ENCODE results near the gene UGT1A5. TPM values are rescaled to one million over a fixed set of nuclear protein-coding genes. Genes with fewer than 3 reads are reported as not detected.

UGT1A5 gene
- total and polyA plus RNA-seq, 2 of the 8 experiments (the other 6 are each of a cell fraction or from before 2014, with no cell fraction given), result not detected

- H3K4me3 ChIP-seq (ENCODE audit: extremely low read depth in 1 of 4, insufficient read depth in 2 of 4, low read depth in 3 of 4, low read length in 4 of 4), result no peak overlapping the region
- H3K79me1 ChIP-seq (ENCODE audit: low read depth, low read length), result no peaks in the 10 kb centered on the region
- H2BK12ac ChIP-seq (ENCODE audit: low read depth, low read length), result no peak overlapping the region
- H3K56ac ChIP-seq (replicated peaks; ENCODE audit: insufficient read length, low read depth, low read length), result no peak overlapping the region
- no peak overlapping the region for H2BK15ac ChIP-seq (ENCODE audit: low read length)
- H3K4me1 ChIP-seq (replicated peaks in 1 of 4; ENCODE audit: control insufficient read depth in 3 of 4, insufficient read depth in 4 of 4, low read length in 3 of 4), result no peaks in the 10 kb centered on the region
- H3K9me3 ChIP-seq (ENCODE audit: insufficient read depth in 2 of 2, low read depth in 1 of 2, low read length in 1 of 2), result no peaks in the 10 kb centered on the region
- no peak overlapping the region for H3K4ac ChIP-seq (replicated peaks; ENCODE audit: insufficient read length, low read depth, low read length)
- H3K36me3 ChIP-seq (ENCODE audit: control insufficient read depth in 2 of 4, insufficient read depth in 4 of 4, low read length in 3 of 4), result no peaks in the 10 kb centered on the region
- no peaks in the 10 kb centered on the region for H3K23me2 ChIP-seq (ENCODE audit: low read depth, low read length)
- POLR2A ChIA-PET (ENCODE audit: partially characterized antibody), result no interaction called here
- H2BK5ac ChIP-seq (ENCODE audit: low read depth, low read length), result no peak overlapping the region
- H3K9ac ChIP-seq (replicated peaks in 1 of 4; ENCODE audit: extremely low read depth in 1 of 4, low read depth in 3 of 4, low read length in 3 of 4), result no peak overlapping the region
- no peak overlapping the region for H2AFZ ChIP-seq (ENCODE audit: low read length)
- H2BK20ac ChIP-seq (ENCODE audit: low read length), result no peak overlapping the region
- no peak overlapping the region for H4K8ac ChIP-seq (ENCODE audit: extremely low read depth, insufficient read depth, low read length)
- DNase-seq (ENCODE audit: low read depth in 1 of 2, low spot score in 2 of 2) (no peak), FAIRE-seq (no peak)
- H2BK120ac ChIP-seq (replicated peaks; ENCODE audit: low read depth, low read length), result no peak overlapping the region
- no peak overlapping the region for H3K23ac ChIP-seq (ENCODE audit: insufficient read length)
- 93% methylated on average over 18 of the region's 18 CpGs; no CpG with 5 or more reads in 1 of the 2 experiments for WGBS, 2 experiments (ENCODE audit: extremely low coverage in 1 of 2, insufficient coverage in 1 of 2, insufficient read length in 1 of 2, insufficient replicate concordance in 2 of 2, low coverage in 1 of 2, low lambda C conversion rate in 2 of 2, missing lambda C conversion rate in 1 of 2)
- no peaks in the 10 kb centered on the region for H4K20me1 ChIP-seq (replicated peaks in 1 of 2; ENCODE audit: control insufficient read depth in 1 of 2, insufficient read depth in 2 of 2, low read length in 2 of 2)
- H2AK5ac ChIP-seq (ENCODE audit: low read depth, low read length), result no peak overlapping the region
- H3K27ac ChIP-seq (ENCODE audit: low read depth, low read length), result no peak overlapping the region
- H3K4me2 ChIP-seq (ENCODE audit: insufficient read depth in 1 of 2, low read depth in 2 of 2, low read length in 2 of 2), result no peak overlapping the region
- no peak overlapping the region for H3K18ac ChIP-seq (ENCODE audit: extremely low read depth, low read length)
- H3K14ac ChIP-seq (ENCODE audit: insufficient read length), result no peak overlapping the region
- no peak for TF ChIP-seq FOSL1 (IDR thresholded peaks at IDR 0.05; ENCODE audit: insufficient read depth, low read depth, low read length)
- TF ChIP-seq RAD21 (IDR thresholded peaks at IDR 0.05 in 1 of 2, conservative IDR thresholded peaks at IDR 0.05 in 1 of 2; ENCODE audit: low read depth in 2 of 2, low read length in 2 of 2), result no peak
- H4K5ac ChIP-seq (ENCODE audit: insufficient read length, low read depth, low read length), result no peak overlapping the region
- H3K79me2 ChIP-seq (ENCODE audit: control insufficient read depth in 1 of 2, insufficient read depth in 2 of 2, low read length in 2 of 2), result no peaks in the 10 kb centered on the region
- CTCF ChIA-PET (ENCODE audit: partially characterized antibody), result interaction anchor here (1.0 to 1.2 kb wide), 2 partner anchors 109 to 394 kb away, joined by 3 to 4 read pairs; no protein-coding TSS in a partner anchor
- no peak overlapping the region for H4K91ac ChIP-seq (replicated peaks; ENCODE audit: insufficient read length, low read length)
- H3K27me3 ChIP-seq (replicated peaks in 1 of 4; ENCODE audit: control insufficient read depth in 3 of 4, extremely low read depth in 1 of 4, insufficient read depth in 3 of 4, low read length in 3 of 4), result no peaks in the 10 kb centered on the region
Measured at GRCh38 chr2:233819884-233820773, 107.4 kb downstream of the UGT1A5 start.

Measured in H1 (cell line).